LNCAP (cell line): ENCODE data around the gene ACSF2.

ENCODE experiments used
- CTCF ChIP-seq: fragments of 450-650 bp; IDR thresholded peaks from 2 replicates; pipeline ENCODE4 v1.5.1; 2017; ENCODE audit warnings: mild to moderate bottlenecking

Gene ACSF2

GRCh38 chr17:50471009-50471905, 45.2 kb downstream of the ACSF2 start:
- no peak for TF ChIP-seq CTCF

- TF ChIP-seq CTCF = no peak
Observed at GRCh38 chr17:50472286-50472685, 46.3 kb downstream of the ACSF2 start.

GRCh38 chr17:50473901-50474300, 47.9 kb downstream of the ACSF2 start:
- TF ChIP-seq CTCF = no peak

GRCh38 chr17:50474523-50474922, 48.5 kb downstream of the ACSF2 start:
- TF ChIP-seq CTCF = no peak

GRCh38 chr17:50475362-50475761, 49.3 kb downstream of the ACSF2 start:
- no peak for TF ChIP-seq CTCF

GRCh38 chr17:50476545-50477315, 50.7 kb downstream of the ACSF2 start:
- TF ChIP-seq CTCF = no peak

GRCh38 chr17:50477976-50478375, 52.0 kb downstream of the ACSF2 start:
- TF ChIP-seq CTCF = no peak
